Fibroblast of villous mesenchyme (primary cell): ENCODE data around the gene NDUFAF8. TPM values are rescaled to one million over a fixed set of nuclear protein-coding genes. Genes with fewer than 3 reads are reported as not detected.

ENCODE experiments used
- DNase-seq: peaks from one replicate; pipeline ENCODE4 v3.0.0-alpha.2; 2010; ENCODE audit warnings: low read depth
- H3K4me3 ChIP-seq: 2 replicates; pipeline ENCODE4 v1.5.1; 2011; ENCODE audit warnings: low read depth, mild to moderate bottlenecking, low read length
- CTCF ChIP-seq: IDR thresholded peaks from 2 replicates; pipeline ENCODE4 v1.5.1; 2012; ENCODE audit warnings: low read depth, mild to moderate bottlenecking, low read length; ENCODE audit not compliant: insufficient read depth
- total RNA-seq: library from RNA; depleted of rRNA; stranded (reverse); fragments of >200 nt; gene quantifications from 2 replicates; pipeline ENCODE4 v1.2.3, GENCODE V29; 2012

NDUFAF8 gene
- total RNA-seq, 1 donor, result 31.5 TPM

- DNase-seq, result no peak
- TF ChIP-seq CTCF, result no peak
- H3K4me3 ChIP-seq, result no peak overlapping the region
These were observed 48.8 kb downstream of the NDUFAF8 start for GRCh38 chr17:81287741-81288430.

DNA sequence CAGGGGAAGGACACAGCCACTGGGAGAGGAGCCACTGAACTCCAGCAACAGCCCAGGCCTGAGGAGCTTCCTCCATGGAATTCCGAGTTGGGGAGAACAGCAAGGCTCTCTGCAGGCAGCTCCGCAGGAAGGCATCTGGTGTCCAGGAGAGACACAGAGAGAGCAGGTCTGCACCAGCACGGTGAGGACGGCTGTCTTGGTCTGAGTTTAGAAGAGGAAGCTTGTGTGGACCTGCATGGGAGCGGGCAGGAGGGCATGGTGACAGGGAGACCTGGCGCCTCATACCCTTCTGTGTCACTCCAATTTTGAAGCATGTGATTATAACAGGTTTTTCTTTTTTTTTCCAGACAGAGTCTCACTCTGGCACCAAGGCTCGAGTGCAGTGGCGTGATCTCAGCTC, 49.6 kb downstream of the NDUFAF8 start:
- H3K4me3 ChIP-seq, result no peak overlapping the region
- DNase-seq, result no peak
- TF ChIP-seq CTCF, result no peak

DNA sequence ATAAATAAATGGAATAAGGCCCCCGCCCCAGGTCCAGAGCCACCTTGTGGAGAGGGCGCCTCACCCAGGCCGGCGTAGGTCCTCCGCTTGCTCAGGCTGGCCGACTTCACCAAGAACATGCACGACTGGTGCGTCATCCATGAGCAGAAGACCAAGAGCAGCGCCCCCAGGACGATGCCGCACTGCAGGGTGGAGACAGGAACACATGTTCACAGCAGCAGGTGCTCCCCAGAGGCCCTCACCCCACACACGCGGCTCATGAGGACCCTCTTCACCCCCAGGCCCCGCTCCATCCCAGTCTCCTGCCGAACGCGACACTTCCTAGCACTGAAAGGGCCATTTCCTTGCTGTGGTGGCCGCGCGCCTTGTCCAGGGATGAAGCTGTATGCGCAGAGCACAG, 50.5 kb downstream of the NDUFAF8 start:
- TF ChIP-seq CTCF, result no peak
- H3K4me3 ChIP-seq, result no peak overlapping the region
- DNase-seq, result no peak

GRCh38 chr17:81290230-81290629, 51.1 kb downstream of the NDUFAF8 start:
- H3K4me3 ChIP-seq, result no peak overlapping the region
- no peak for DNase-seq
- TF ChIP-seq CTCF, result no peak

Other genes starting within 250 kb of the NDUFAF8 start
- 19.4 and 24.2 TPM in 2 replicates for gene CHMP6, start 247.5 kb upstream of the NDUFAF8 start, total RNA-seq
- 12.6 and 25.0 TPM in 2 replicates for gene BAIAP2, start 204.2 kb upstream of the NDUFAF8 start, total RNA-seq
- gene PVALEF, start 73.8 kb upstream of the NDUFAF8 start, total RNA-seq, result not detected in 2 replicates
- gene AATK, start 73.1 kb upstream of the NDUFAF8 start, total RNA-seq, result under 0.01 and 0.32 TPM in 2 replicates
- 9.9 and 10.3 TPM in 2 replicates for gene CEP131, start 16.4 kb upstream of the NDUFAF8 start, total RNA-seq
- 13.2 and 17.7 TPM in 2 replicates for gene TEPSIN, start 263 bp upstream of the NDUFAF8 start, total RNA-seq
- gene SLC38A10, start 56.0 kb downstream of the NDUFAF8 start, total RNA-seq, result 51.4 and 57.3 TPM in 2 replicates
- 6.5 and 8.4 TPM in 2 replicates for gene BAHCC1, start 156.1 kb downstream of the NDUFAF8 start, total RNA-seq